Neural progenitor cell (in vitro differentiated cells): ENCODE measurements around the gene KIF4A. TPM values are rescaled to one million over a fixed set of nuclear protein-coding genes. Genes with fewer than 3 reads are reported as not detected.

Source experiments
- DNase-seq: peaks from one replicate; pipeline ENCODE4 v3.0.0-alpha.2; 2016; ENCODE audit warnings: low spot score
- H2AFZ ChIP-seq: fragments of 200-600 bp; sonication (generic); replicated peaks from 2 replicates; pipeline ENCODE4 v1.6.1; 2016; ENCODE audit warnings: antibody characterized with exemption
- H3F3A ChIP-seq: fragments of 200-600 bp; sonication (generic); 2 replicates; pipeline ENCODE4 v1.6.1; 2016; ENCODE audit warnings: antibody characterized with exemption, low read depth
- H3K27ac ChIP-seq: fragments of 200-600 bp; sonication (generic); 2 replicates; pipeline ENCODE4 v1.5.1; 2016; ENCODE audit warnings: mild to moderate bottlenecking
- H3K27me3 ChIP-seq: fragments of 200-600 bp; sonication (generic); 2 replicates; pipeline ENCODE4 v1.6.1; 2016; ENCODE audit warnings: mild to moderate bottlenecking, moderate library complexity
- H3K36me3 ChIP-seq: fragments of 200-600 bp; sonication (generic); 2 replicates; pipeline ENCODE4 v1.5.1; 2016
- H3K4me1 ChIP-seq: fragments of 200-600 bp; sonication (generic); 2 replicates; pipeline ENCODE4 v1.6.1; 2016; ENCODE audit warnings: mixed run types
- H3K4me2 ChIP-seq: fragments of 200-600 bp; sonication (generic); 2 replicates; pipeline ENCODE4 v1.6.1; 2016
- H3K4me3 ChIP-seq: fragments of 200-600 bp; sonication (generic); 2 replicates; pipeline ENCODE4 v1.5.1; 2016
- H3K79me2 ChIP-seq: fragments of 200-600 bp; sonication (generic); 2 replicates; pipeline ENCODE4 v1.6.1; 2016; ENCODE audit warnings: low read depth
- H3K9ac ChIP-seq: fragments of 200-600 bp; sonication (generic); 2 replicates; pipeline ENCODE4 v1.6.1; 2016
- H3K9me3 ChIP-seq: fragments of 200-600 bp; sonication (generic); 2 replicates; pipeline ENCODE4 v1.5.1; 2016; ENCODE audit warnings: low read depth
- H4K20me1 ChIP-seq: fragments of 200-600 bp; sonication (generic); 2 replicates; pipeline ENCODE4 v1.6.1; 2016; ENCODE audit warnings: low read depth
- H3K27ac Mint-ChIP-seq: 3 replicates; pipeline ENCODE4 v1.8.0; 2021; ENCODE audit warnings: mixed read lengths
- H3K27me3 Mint-ChIP-seq: 2 replicates; pipeline ENCODE4 v1.8.0; 2022; ENCODE audit warnings: low read depth, mild to moderate bottlenecking, inconsistent platforms, moderate library complexity, mixed read lengths; ENCODE audit not compliant: insufficient read depth
- H3K36me3 Mint-ChIP-seq: 3 replicates; pipeline ENCODE4 v1.8.0; 2021; ENCODE audit warnings: mixed read lengths
- H3K4me1 Mint-ChIP-seq: 3 replicates; pipeline ENCODE4 v1.8.0; 2021; ENCODE audit warnings: mixed read lengths
- H3K4me3 Mint-ChIP-seq: 3 replicates; pipeline ENCODE4 v1.8.0; 2021; ENCODE audit warnings: mild to moderate bottlenecking, moderate library complexity, mixed read lengths
- H3K9me3 Mint-ChIP-seq: 3 replicates; pipeline ENCODE4 v1.8.0; 2020; ENCODE audit warnings: mixed read lengths
- EZH2 ChIP-seq: fragments of 200-600 bp; sonication (generic); IDR thresholded peaks from 2 replicates; pipeline ENCODE4 v1.6.1; 2017; ENCODE audit warnings: antibody characterized with exemption, mild to moderate bottlenecking, moderate library complexity
- EZH2phosphoT487 ChIP-seq: fragments of 200-600 bp; sonication (generic); IDR thresholded peaks from 2 replicates; pipeline ENCODE4 v1.6.1; 2017; ENCODE audit warnings: antibody characterized with exemption
- total RNA-seq: library from RNA; depleted of rRNA; stranded (reverse); fragments of >200 nt; gene quantifications from 2 replicates; pipeline ENCODE4 v1.2.3, GENCODE V29; 2015; ENCODE audit warnings: low replicate concordance
- TF ChIP-seq, protein P1 (sequence below): fragments of 200-600 bp; sonication (generic); IDR thresholded peaks from 2 replicates; pipeline ENCODE4 v1.5.1; 2017; ENCODE audit warnings: antibody characterized with exemption, mild to moderate bottlenecking

Gene KIF4A
- total RNA-seq, 1 donor from 2014 or later = 77.6 TPM

DNA sequence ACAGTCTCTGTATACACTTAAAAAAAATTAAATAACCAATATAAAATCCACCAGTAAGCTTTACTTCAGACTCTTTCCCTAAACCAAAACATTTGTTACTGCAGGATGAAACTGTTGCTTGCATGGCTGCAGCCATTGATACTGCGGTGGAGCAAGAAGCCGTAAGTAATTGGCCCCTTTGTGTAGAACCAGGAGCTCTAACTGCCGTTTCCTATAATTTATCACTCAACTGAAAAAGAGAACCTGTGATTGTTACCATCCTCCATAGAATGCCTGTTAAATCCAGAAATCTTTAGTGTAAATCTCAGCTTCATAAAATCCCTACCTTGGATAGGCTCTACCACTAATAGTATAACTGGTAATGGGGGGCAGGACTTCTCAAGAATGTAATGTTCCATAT lies 62.6 kb downstream of the KIF4A start:
- TF ChIP-seq EZH2phosphoT487 (no peak), EZH2 (no peak)
- TF ChIP-seq, protein P1, sequence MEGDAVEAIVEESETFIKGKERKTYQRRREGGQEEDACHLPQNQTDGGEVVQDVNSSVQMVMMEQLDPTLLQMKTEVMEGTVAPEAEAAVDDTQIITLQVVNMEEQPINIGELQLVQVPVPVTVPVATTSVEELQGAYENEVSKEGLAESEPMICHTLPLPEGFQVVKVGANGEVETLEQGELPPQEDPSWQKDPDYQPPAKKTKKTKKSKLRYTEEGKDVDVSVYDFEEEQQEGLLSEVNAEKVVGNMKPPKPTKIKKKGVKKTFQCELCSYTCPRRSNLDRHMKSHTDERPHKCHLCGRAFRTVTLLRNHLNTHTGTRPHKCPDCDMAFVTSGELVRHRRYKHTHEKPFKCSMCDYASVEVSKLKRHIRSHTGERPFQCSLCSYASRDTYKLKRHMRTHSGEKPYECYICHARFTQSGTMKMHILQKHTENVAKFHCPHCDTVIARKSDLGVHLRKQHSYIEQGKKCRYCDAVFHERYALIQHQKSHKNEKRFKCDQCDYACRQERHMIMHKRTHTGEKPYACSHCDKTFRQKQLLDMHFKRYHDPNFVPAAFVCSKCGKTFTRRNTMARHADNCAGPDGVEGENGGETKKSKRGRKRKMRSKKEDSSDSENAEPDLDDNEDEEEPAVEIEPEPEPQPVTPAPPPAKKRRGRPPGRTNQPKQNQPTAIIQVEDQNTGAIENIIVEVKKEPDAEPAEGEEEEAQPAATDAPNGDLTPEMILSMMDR = no peak
- Histone ChIP-seq H3K4me1 (no peaks in the 10 kb centered on the region), H3K4me2 (peak overlapping the region; percentile 27), H4K20me1 (no peaks in the 10 kb centered on the region), H2AFZ (no peak overlapping the region), H3K27ac (no peak overlapping the region), H3F3A (no peaks in the 10 kb centered on the region), H3K36me3 (no peaks in the 10 kb centered on the region), H3K79me2 (no peaks in the 10 kb centered on the region), H3K27me3 (no peaks in the 10 kb centered on the region), H3K4me3 (no peak overlapping the region), H3K9ac (no peak overlapping the region), H3K9me3 (no peaks in the 10 kb centered on the region)
- Mint-ChIP-seq H3K27me3 (peaks cover 3% of the 10 kb centered on the region), H3K4me1 (no peaks in the 10 kb centered on the region), H3K36me3 (peaks cover 25% of the 10 kb centered on the region), H3K27ac (no peak overlapping the region), H3K4me3 (no peak overlapping the region), H3K9me3 (peaks cover 9% of the 10 kb centered on the region)
- peak; percentile 26 for DNase-seq

GRCh38 chrX:70353514-70353913 lies 63.6 kb downstream of the KIF4A start:
- no peak overlapping the region for H3K27ac Mint-ChIP-seq
- no peak overlapping the region for H3K27ac ChIP-seq
- no peaks in the 10 kb centered on the region for H3K4me1 ChIP-seq
- peaks cover 4% of the 10 kb centered on the region for H3K36me3 ChIP-seq
- no peak overlapping the region for H3K4me3 ChIP-seq
- H3K36me3 Mint-ChIP-seq = peaks cover 19% of the 10 kb centered on the region
- H3K9ac ChIP-seq = no peak overlapping the region
- no peak for DNase-seq
- H3F3A ChIP-seq = no peaks in the 10 kb centered on the region
- no peaks in the 10 kb centered on the region for H3K27me3 ChIP-seq
- no peak for TF ChIP-seq EZH2
- TF ChIP-seq EZH2phosphoT487 = no peak
- TF ChIP-seq, protein P1 = no peak
- peaks cover 3% of the 10 kb centered on the region for H3K27me3 Mint-ChIP-seq
- H3K79me2 ChIP-seq = no peaks in the 10 kb centered on the region
- no peaks in the 10 kb centered on the region for H4K20me1 ChIP-seq
- no peak overlapping the region for H2AFZ ChIP-seq
- H3K9me3 ChIP-seq = no peaks in the 10 kb centered on the region
- no peak overlapping the region for H3K4me3 Mint-ChIP-seq
- H3K4me1 Mint-ChIP-seq = no peaks in the 10 kb centered on the region
- peaks cover 4% of the 10 kb centered on the region for H3K9me3 Mint-ChIP-seq
- H3K4me2 ChIP-seq = no peak overlapping the region

DNA sequence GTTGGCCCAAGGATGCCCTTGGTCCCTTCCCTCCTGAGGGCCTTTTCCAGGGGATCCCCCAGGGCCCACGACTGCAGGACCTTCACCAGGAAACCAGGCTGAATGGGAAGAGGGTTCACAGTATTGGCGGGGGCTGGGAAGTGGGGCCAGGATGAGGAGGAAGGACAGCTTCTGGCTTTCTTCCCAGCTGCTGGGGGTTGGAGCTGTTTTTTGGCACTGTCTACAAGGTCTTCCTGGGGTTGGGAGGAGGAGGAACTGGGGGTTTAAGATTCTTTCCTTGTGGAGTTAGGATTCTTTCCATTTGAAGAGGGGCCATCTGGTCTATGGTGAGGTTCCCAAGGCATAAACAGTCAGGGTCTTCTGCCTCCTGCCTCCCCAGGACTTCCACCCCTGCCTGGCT lies 64.8 kb downstream of the KIF4A start:
- Histone ChIP-seq H3K4me3 (no peak overlapping the region), H3K4me1 (no peaks in the 10 kb centered on the region), H3K36me3 (peaks cover 5% of the 10 kb centered on the region), H3K4me2 (no peak overlapping the region), H3K9ac (no peak overlapping the region), H3K79me2 (no peaks in the 10 kb centered on the region), H3F3A (no peaks in the 10 kb centered on the region), H3K9me3 (no peaks in the 10 kb centered on the region), H3K27me3 (no peaks in the 10 kb centered on the region), H4K20me1 (no peaks in the 10 kb centered on the region), H3K27ac (no peak overlapping the region), H2AFZ (no peak overlapping the region)
- TF ChIP-seq, protein P1 = no peak
- TF ChIP-seq EZH2 (no peak), EZH2phosphoT487 (no peak)
- no peak overlapping the region for H3K27ac Mint-ChIP-seq
- H3K4me1 Mint-ChIP-seq = no peaks in the 10 kb centered on the region
- H3K4me3 Mint-ChIP-seq = no peak overlapping the region
- H3K27me3 Mint-ChIP-seq = peaks cover 3% of the 10 kb centered on the region
- H3K36me3 Mint-ChIP-seq = peaks cover 17% of the 10 kb centered on the region
- no peak for DNase-seq
- peaks cover 4% of the 10 kb centered on the region for H3K9me3 Mint-ChIP-seq
